Measurements from ENCODE around the gene CEBPA. TPM values are rescaled to one million over a fixed set of nuclear protein-coding genes. Genes with fewer than 3 reads are reported as not detected.
A peak's percentile ranks its signal among the peaks of the same experiment; 100 is the strongest.
"Not testable (repeated sequence)": the region's sequence is repeated elsewhere in the genome, so short reads cannot be mapped to it uniquely, and the experiment has no call there.

The CEBPA gene
- total RNA-seq, 2 experiments from 2014 or later, result 0.22 to 0.33 TPM

DNA sequence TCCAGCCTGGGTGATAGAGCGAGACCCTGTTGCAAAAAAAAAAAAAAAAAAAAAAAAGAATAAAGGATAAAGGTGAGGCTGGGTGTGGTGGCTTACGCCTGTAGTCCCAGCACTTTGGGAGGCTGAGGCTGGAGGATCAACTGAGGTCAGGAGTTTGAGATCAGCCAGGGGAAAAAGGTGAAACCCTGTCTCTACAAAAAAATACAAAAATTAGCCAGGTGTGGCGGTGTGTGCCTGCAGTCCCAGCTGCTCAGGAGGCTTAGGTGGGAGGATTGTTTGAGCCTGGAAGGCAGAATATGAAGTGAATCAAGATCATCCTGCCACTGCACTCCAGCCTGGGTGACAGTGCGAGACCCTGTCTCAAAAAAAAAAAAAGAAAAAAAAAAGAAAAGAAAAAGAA, 15.7 kb upstream of the CEBPA start:
- H3K9me3 Mint-ChIP-seq; H3K27ac Mint-ChIP-seq; DNase-seq; H3K4me3 Mint-ChIP-seq; intact Hi-C loops (cut with micrococcal nuclease); H3K4me1 Mint-ChIP-seq (ENCODE audit: low read depth); POLR2A ChIA-PET; H3K36me3 Mint-ChIP-seq; CTCF ChIA-PET; H3K27me3 Mint-ChIP-seq: not testable (repeated sequence)

- H3K4me1 Mint-ChIP-seq (ENCODE audit: low read depth), result no peaks in the 10 kb centered on the region
- no peak overlapping the region for H3K4me3 Mint-ChIP-seq
- no peaks in the 10 kb centered on the region for H3K36me3 Mint-ChIP-seq
- DNase-seq, result no peak
- intact Hi-C loops (cut with micrococcal nuclease), result no loop called here
- H3K9me3 Mint-ChIP-seq, result peaks cover 6% of the 10 kb centered on the region
- POLR2A ChIA-PET, result no interaction called here
- no peak overlapping the region for H3K27ac Mint-ChIP-seq
- peaks cover 5% of the 10 kb centered on the region for H3K27me3 Mint-ChIP-seq
- CTCF ChIA-PET, result no interaction called here
Measured at GRCh38 chr19:33317517-33317916, 15.2 kb upstream of the CEBPA start.

DNA sequence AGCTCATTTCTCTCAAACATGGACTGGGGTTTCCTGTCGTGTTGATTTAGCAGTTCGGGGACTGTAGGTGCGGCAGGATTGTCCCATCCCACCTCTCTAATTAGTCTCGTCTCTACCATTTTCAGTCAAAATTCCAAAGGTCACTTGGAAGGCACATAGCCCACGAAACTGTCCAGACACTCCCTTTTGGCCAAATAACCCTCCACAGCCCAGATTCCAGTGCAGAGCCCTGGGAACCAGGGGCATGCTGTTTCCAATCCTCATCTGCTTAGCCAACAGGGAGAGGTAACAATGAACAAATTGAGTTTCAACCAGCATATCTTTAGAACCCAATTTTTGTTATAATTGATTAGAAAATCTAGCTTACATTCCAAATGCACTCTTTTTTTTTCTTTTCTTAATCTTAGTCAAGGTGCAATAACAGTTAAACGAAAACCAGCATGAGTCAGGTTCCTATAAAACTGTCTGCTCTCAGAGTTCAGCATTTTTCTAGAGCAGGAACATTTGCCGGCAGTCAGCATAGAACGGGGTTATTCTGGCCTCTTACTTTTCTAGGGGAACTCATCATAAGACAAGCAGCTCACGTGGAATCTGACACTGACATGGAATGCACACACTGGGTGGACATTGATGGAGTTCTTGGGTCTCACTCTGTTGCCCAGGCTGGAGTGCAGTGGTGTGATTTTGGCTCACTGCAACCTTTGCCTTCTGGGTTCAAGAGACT, 14.4 kb upstream of the CEBPA start:
- no peaks in the 10 kb centered on the region for H3K4me1 Mint-ChIP-seq (ENCODE audit: low read depth)
- peaks cover 4% of the 10 kb centered on the region for H3K9me3 Mint-ChIP-seq
- POLR2A ChIA-PET, result no interaction called here
- no peak for DNase-seq
- intact Hi-C loops (cut with micrococcal nuclease), result no loop called here
- H3K27me3 Mint-ChIP-seq, result peaks cover 5% of the 10 kb centered on the region
- no peaks in the 10 kb centered on the region for H3K36me3 Mint-ChIP-seq
- CTCF ChIA-PET, result no interaction called here
- no peak overlapping the region for H3K4me3 Mint-ChIP-seq
- no peak overlapping the region for H3K27ac Mint-ChIP-seq

- H3K4me3 Mint-ChIP-seq; DNase-seq; H3K9me3 Mint-ChIP-seq; H3K4me1 Mint-ChIP-seq (ENCODE audit: low read depth); H3K36me3 Mint-ChIP-seq; POLR2A ChIA-PET; H3K27me3 Mint-ChIP-seq; H3K27ac Mint-ChIP-seq; intact Hi-C loops (cut with micrococcal nuclease): not testable (repeated sequence)
- CTCF ChIA-PET, result interaction anchor here (1.2 to 1.4 kb wide), 3 partner anchors 10 to 41 kb away, joined by 3 to 4 read pairs (median 3); partner anchors contain the start of gene CEBPA
Measured at GRCh38 chr19:33312808-33313207, 10.5 kb upstream of the CEBPA start.

- Mint-ChIP-seq H3K27me3 (peaks cover 8% of the 10 kb centered on the region), H3K27ac (no peak overlapping the region), H3K4me1 (ENCODE audit: low read depth) (no peaks in the 10 kb centered on the region), H3K36me3 (no peaks in the 10 kb centered on the region), H3K4me3 (no peak overlapping the region), H3K9me3 (no peaks in the 10 kb centered on the region)
- intact Hi-C loops (cut with micrococcal nuclease), result no loop called here
- POLR2A ChIA-PET, result no interaction called here
- no peak for DNase-seq
- CTCF ChIA-PET, result interaction anchor here (0.6 to 1.4 kb wide), 5 partner anchors 10 to 85 kb away, joined by 3 to 4 read pairs (median 3); partner anchors contain the start of gene CEBPA
Measured at GRCh38 chr19:33312065-33312464, 9.7 kb upstream of the CEBPA start.

GRCh38 chr19:33311326-33311682, 9.0 kb upstream of the CEBPA start:
- H3K4me1 Mint-ChIP-seq (ENCODE audit: low read depth), result no peaks in the 10 kb centered on the region
- no peaks in the 10 kb centered on the region for H3K9me3 Mint-ChIP-seq
- intact Hi-C loops (cut with micrococcal nuclease), result no loop called here
- POLR2A ChIA-PET, result no interaction called here
- H3K27me3 Mint-ChIP-seq, result peaks cover 8% of the 10 kb centered on the region
- no peak overlapping the region for H3K27ac Mint-ChIP-seq
- CTCF ChIA-PET, result interaction anchor here (1.1 to 1.5 kb wide), 5 partner anchors 9 to 76 kb away, joined by 3 to 5 read pairs (median 3); partner anchors contain the start of gene CEBPA
- DNase-seq, result peak; percentile 43
- H3K4me3 Mint-ChIP-seq, result no peak overlapping the region
- H3K36me3 Mint-ChIP-seq, result no peaks in the 10 kb centered on the region

GRCh38 chr19:33310606-33311325, 8.4 kb upstream of the CEBPA start:
- CTCF ChIA-PET, result interaction anchor here (1.2 to 1.5 kb wide), 2 partner anchors 46 to 76 kb away, joined by 3 to 5 read pairs; no protein-coding TSS in a partner anchor
- POLR2A ChIA-PET, result no interaction called here
- no peak overlapping the region for H3K27ac Mint-ChIP-seq

DNA sequence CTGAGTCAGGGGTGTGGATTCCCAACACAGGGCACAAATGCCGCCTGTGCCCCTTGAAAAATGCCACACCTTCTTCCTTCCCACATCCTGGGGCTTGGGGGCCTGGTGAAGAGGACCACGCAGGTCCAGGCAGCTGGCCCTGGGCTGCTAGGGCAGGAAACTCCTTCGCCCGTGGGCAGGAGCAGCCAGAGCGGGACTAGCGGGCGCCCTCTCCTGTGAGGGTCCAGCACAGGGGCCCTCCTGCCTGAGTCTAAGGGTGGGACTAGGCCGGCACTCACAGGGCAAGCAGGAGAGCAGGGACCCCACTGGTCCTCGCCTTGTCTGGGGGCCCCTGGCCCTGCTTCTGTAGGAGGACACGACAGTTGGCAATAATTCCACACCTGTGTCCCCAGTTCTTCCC, 7.5 kb upstream of the CEBPA start:
- peaks cover 12% of the 10 kb centered on the region for H3K27me3 Mint-ChIP-seq
- DNase-seq, result no peak
- H3K27ac Mint-ChIP-seq, result no peak overlapping the region
- intact Hi-C loops (cut with micrococcal nuclease), result no loop called here
- no peaks in the 10 kb centered on the region for H3K9me3 Mint-ChIP-seq
- H3K4me3 Mint-ChIP-seq, result no peak overlapping the region
- ChIA-PET CTCF (no interaction called here), POLR2A (no interaction called here)
- H3K4me1 Mint-ChIP-seq (ENCODE audit: low read depth), result no peaks in the 10 kb centered on the region
- no peaks in the 10 kb centered on the region for H3K36me3 Mint-ChIP-seq

More at GRCh38 chr19:33310606-33311325, 8.4 kb upstream of the CEBPA start:
- intact Hi-C loops (cut with micrococcal nuclease), result no loop called here
- DNase-seq, result no peak
- no peaks in the 10 kb centered on the region for H3K9me3 Mint-ChIP-seq
- H3K4me3 Mint-ChIP-seq, result no peak overlapping the region
- H3K27me3 Mint-ChIP-seq, result peaks cover 8% of the 10 kb centered on the region
- H3K4me1 Mint-ChIP-seq (ENCODE audit: low read depth), result no peaks in the 10 kb centered on the region
- no peaks in the 10 kb centered on the region for H3K36me3 Mint-ChIP-seq

DNA sequence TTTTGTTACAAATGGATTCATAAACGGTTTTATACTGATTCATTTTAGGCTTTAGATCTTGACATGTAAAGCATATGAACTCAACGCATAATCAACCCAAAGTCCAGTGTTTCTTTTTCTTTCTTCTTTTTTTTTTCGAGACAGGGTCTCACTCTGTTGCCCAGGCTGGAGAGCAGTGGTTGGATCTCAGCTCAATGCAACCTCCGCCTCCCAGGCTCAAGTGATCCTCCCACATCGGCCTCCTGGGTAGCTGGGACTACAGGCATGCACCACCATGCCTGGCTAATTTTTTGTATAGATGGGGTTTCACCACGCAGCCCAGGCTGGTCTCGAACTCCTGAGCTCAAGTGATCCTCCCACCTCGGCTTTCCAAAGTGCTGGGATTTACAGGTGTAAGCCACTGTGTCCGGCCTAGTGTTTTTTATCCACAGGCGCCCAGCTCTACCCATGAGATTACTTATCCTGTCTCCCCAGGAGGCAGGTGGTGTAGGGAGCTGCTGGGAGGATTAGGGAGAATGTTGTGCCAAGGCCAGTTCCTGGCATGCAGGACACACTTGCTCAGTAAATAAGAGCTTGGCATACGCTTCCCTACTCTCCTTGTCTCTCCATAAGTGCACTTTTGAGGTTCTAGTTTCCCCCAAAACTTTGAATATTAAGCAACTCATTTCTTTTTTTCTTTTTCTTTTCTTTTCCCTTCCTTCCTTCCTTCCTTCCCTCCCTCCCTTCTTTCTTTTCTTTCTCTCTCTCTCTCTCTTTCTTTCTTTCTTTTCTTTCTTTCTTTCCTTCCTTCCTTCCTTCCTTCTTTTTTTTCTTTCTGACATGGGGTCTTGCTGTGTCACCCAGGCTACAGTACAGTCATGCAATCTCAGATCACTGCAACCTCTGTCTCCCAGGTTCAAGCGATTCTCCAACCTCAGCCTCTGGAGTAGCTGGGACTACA, 4.8 kb upstream of the CEBPA start:
- POLR2A ChIA-PET, result no interaction called here
- H3K36me3 Mint-ChIP-seq, result no peaks in the 10 kb centered on the region
- intact Hi-C loops (cut with micrococcal nuclease), result no loop called here
- no peaks in the 10 kb centered on the region for H3K4me1 Mint-ChIP-seq (ENCODE audit: low read depth)
- H3K4me3 Mint-ChIP-seq, result no peak overlapping the region
- CTCF ChIA-PET, result interaction anchor here (0.8 kb wide), 1 partner anchor 101 kb away, joined by 4 read pairs; no protein-coding TSS in a partner anchor
- DNase-seq, result peak; percentile 4
- H3K27ac Mint-ChIP-seq, result no peak overlapping the region
- H3K9me3 Mint-ChIP-seq, result no peaks in the 10 kb centered on the region
- H3K27me3 Mint-ChIP-seq, result peaks cover 21% of the 10 kb centered on the region

DNA sequence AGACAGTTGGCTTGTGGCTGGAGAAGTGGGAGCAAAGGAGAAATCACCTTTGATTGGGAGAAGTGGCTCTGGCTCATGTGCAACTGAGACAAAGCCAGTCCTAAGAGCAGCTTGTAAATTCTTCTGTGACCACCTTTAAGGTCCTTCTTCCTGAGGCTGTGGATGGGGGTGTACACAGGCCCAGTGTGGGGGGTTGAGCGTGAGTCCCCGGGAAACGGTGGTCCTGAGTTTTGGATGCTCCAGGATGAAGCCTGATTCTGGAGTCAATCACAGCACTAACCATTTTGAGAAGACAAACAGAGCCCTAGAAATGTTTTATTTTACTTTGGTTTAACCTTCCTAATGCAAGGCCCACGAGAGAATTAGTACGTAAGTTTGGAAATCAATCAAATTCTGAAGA, 3.9 kb upstream of the CEBPA start:
- Mint-ChIP-seq H3K27ac (no peak overlapping the region), H3K4me3 (no peak overlapping the region), H3K4me1 (ENCODE audit: low read depth) (no peaks in the 10 kb centered on the region), H3K9me3 (no peaks in the 10 kb centered on the region), H3K27me3 (peaks cover 23% of the 10 kb centered on the region), H3K36me3 (no peaks in the 10 kb centered on the region)
- ChIA-PET CTCF (interaction anchor here (0.8 kb wide), 1 partner anchor 102 kb away, joined by 4 read pairs; no protein-coding TSS in a partner anchor), POLR2A (no interaction called here)
- intact Hi-C loops (cut with micrococcal nuclease), result no loop called here
- no peak for DNase-seq

DNA sequence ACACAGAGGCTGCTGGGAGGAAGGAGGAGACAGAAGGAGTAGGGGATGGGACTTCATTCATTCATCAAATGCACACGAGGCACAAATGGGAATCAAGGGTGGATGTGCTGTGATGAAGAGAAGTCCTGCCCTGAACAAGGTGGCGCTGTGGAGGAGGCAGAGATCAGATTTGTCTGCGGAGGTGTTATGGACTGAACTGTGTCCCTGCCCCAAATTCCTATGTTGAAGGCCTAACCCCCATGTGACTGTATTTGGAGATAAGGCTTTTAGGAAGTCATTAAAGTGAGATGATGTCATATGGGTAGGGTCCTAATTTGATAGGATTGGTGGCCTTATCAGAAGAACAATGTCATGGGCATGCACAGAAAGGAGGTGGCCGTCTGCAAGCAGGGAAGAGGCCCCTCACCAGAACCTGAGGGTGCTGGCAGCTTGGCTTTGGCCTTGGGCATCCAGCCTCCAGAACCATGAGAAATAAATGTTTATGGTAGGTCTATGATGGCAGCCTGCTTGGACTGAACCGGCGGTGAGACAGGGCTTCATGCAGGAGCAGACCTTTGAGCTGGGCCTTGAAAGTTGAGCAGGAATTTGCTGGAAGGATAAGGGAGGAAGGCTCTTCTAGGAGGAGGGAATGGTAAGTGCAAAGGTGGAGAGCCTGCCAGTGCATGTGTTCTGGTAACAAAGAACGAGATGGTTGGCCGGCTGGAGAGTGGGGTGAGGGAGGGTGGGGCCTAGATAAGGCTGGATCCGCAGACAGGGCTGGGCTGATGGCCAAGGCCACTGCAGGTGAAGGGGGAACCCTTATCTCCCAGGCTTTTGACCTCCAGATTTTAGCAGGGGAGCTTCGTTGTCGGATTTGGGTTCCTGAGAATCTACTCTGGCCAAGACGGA, 2.7 kb upstream of the CEBPA start:
- H3K27me3 Mint-ChIP-seq, result peaks cover 26% of the 10 kb centered on the region
- H3K4me1 Mint-ChIP-seq (ENCODE audit: low read depth), result no peaks in the 10 kb centered on the region
- ChIA-PET POLR2A (no interaction called here), CTCF (interaction anchor here (0.6 to 5.6 kb wide), 2 partner anchors 69 to 102 kb away, joined by 3 to 40 read pairs; no protein-coding TSS in a partner anchor)
- DNase-seq, result peak; percentile 5
- no peaks in the 10 kb centered on the region for H3K9me3 Mint-ChIP-seq
- H3K36me3 Mint-ChIP-seq, result no peaks in the 10 kb centered on the region
- no peak overlapping the region for H3K4me3 Mint-ChIP-seq
- no peak overlapping the region for H3K27ac Mint-ChIP-seq
- intact Hi-C loops (cut with micrococcal nuclease), result no loop called here
